Erythroblast (primary cell): ENCODE data around the gene HSFX4.

Source experiments
- GATA1 ChIP-seq: IDR thresholded peaks from 2 replicates; pipeline ENCODE4 v1.6.1; 2011; ENCODE audit warnings: low read depth, mild to moderate bottlenecking, control low read depth, low read length, moderate library complexity
- POLR2A ChIP-seq: IDR thresholded peaks from 2 replicates; pipeline ENCODE4 v1.6.1; 2011; ENCODE audit warnings: mild to moderate bottlenecking, low read length

DNA sequence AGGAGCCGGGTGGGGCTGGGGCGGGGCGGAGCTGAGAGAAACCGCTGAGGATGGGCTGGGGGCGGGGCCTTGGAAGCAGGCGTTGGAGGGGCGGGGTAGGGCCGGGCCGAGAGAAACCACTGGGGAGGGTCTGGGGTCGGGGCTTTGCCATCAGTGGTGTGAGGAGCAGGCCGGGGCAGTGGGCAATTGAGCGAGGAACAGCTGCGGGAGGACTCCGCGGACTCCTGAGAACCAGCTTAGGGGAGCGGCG lies 10.2 kb downstream of the HSFX4 start:
- TF ChIP-seq POLR2A (no peak), GATA1 (no peak)
